C4-2B (cell line): ENCODE data around the gene KIF25.

Experiments
- CTCF ChIP-seq: fragments of 450-650 bp; conservative IDR thresholded peaks from 2 replicates; pipeline ENCODE4 v1.5.1; 2017; ENCODE audit warnings: mild to moderate bottlenecking
- ZFX ChIP-seq: fragments of 450-650 bp; IDR thresholded peaks from 2 replicates; pipeline ENCODE4 v1.6.1; 2017

GRCh38 chr6:167973148-167973885 lies 24.2 kb upstream of the KIF25 start:
- no peak for TF ChIP-seq CTCF
- no peak for TF ChIP-seq ZFX
